GM23338 (cell line): ENCODE data around the gene CDKAL1. TPM values are rescaled to one million over a fixed set of nuclear protein-coding genes. Genes with fewer than 3 reads are reported as not detected.
A peak's percentile ranks its signal among the peaks of the same experiment; 100 is the strongest.

Source experiments
- ATAC-seq: fragments of 200-7000 bp; cut with Tn5 transposase; 3 replicates; pipeline ENCODE4 v1.9.1; 2020
- DNase-seq: peaks from one replicate; pipeline ENCODE4 v3.0.0-alpha.2; 2015; ENCODE audit warnings: low spot score
- H2AFZ ChIP-seq: fragments of 200-600 bp; sonication (generic); 2 replicates; pipeline ENCODE4 v1.8.0; 2016; ENCODE audit warnings: antibody characterized with exemption, mild to moderate bottlenecking, moderate library complexity
- H3F3A ChIP-seq: fragments of 200-600 bp; sonication (generic); replicated peaks from 2 replicates; pipeline ENCODE4 v1.8.0; 2017; ENCODE audit warnings: antibody characterized with exemption, mixed run types, low read depth
- H3K27ac ChIP-seq: fragments of 200-600 bp; sonication (generic); 2 replicates; pipeline ENCODE4 v1.6.1; 2016; ENCODE audit warnings: low read depth
- H3K27me3 ChIP-seq: fragments of 200-600 bp; sonication (generic); 2 replicates; pipeline ENCODE4 v1.8.0; 2016; ENCODE audit warnings: mild to moderate bottlenecking, mixed run types, moderate library complexity; ENCODE audit not compliant: insufficient read depth
- H3K36me3 ChIP-seq: fragments of 200-600 bp; sonication (generic); 2 replicates; pipeline ENCODE4 v1.8.0; 2016; ENCODE audit warnings: mild to moderate bottlenecking; ENCODE audit not compliant: insufficient read depth
- H3K4me1 ChIP-seq: fragments of 200-600 bp; sonication (generic); 2 replicates; pipeline ENCODE4 v1.8.0; 2016; ENCODE audit warnings: mild to moderate bottlenecking, moderate library complexity; ENCODE audit not compliant: insufficient read depth
- H3K4me2 ChIP-seq: fragments of 200-600 bp; sonication (generic); 2 replicates; pipeline ENCODE4 v1.7.1; 2017; ENCODE audit warnings: mixed run types
- H3K4me3 ChIP-seq: fragments of 200-600 bp; sonication (generic); 2 replicates; pipeline ENCODE4 v1.6.1; 2016; ENCODE audit warnings: mixed run types
- H3K79me2 ChIP-seq: fragments of 200-600 bp; sonication (generic); replicated peaks from 2 replicates; pipeline ENCODE4 v1.8.0; 2017; ENCODE audit warnings: mild to moderate bottlenecking; ENCODE audit not compliant: insufficient read depth
- H3K9me2 ChIP-seq: fragments of 200-600 bp; sonication (generic); 2 replicates; pipeline ENCODE4 v1.8.0; 2017; ENCODE audit not compliant: insufficient read depth
- H4K20me1 ChIP-seq: fragments of 200-600 bp; sonication (generic); replicated peaks from 2 replicates; pipeline ENCODE4 v1.8.0; 2017; ENCODE audit warnings: mild to moderate bottlenecking; ENCODE audit not compliant: insufficient read depth
- H3K27ac Mint-ChIP-seq: 2 replicates; pipeline ENCODE4 v1.8.0; 2020; ENCODE audit warnings: inconsistent platforms, mild to moderate bottlenecking, moderate library complexity, mixed read lengths
- H3K27me3 Mint-ChIP-seq: 3 replicates; pipeline ENCODE4 v1.8.0; 2022; ENCODE audit warnings: low read depth, mild to moderate bottlenecking, moderate library complexity, mixed read lengths, inconsistent platforms; ENCODE audit not compliant: insufficient read depth, poor library complexity
- H3K36me3 Mint-ChIP-seq: 3 replicates; pipeline ENCODE4 v1.8.0; 2021; ENCODE audit warnings: low read depth, mild to moderate bottlenecking, inconsistent platforms, moderate library complexity, mixed read lengths
- H3K4me1 Mint-ChIP-seq: 3 replicates; pipeline ENCODE4 v1.8.0; 2020; ENCODE audit warnings: mild to moderate bottlenecking, inconsistent platforms, mixed read lengths
- H3K4me3 Mint-ChIP-seq: 3 replicates; pipeline ENCODE4 v1.8.0; 2021; ENCODE audit warnings: moderate library complexity, mild to moderate bottlenecking, inconsistent platforms, mixed read lengths
- H3K9me3 Mint-ChIP-seq: 3 replicates; pipeline ENCODE4 v1.8.0; 2020; ENCODE audit warnings: moderate library complexity, mild to moderate bottlenecking, inconsistent platforms, mixed read lengths
- CREB1 ChIP-seq: fragments of 250-450 bp; sonication (Bioruptor Pico); IDR thresholded peaks from 2 replicates; pipeline ENCODE4 v1.5.0; 2020; ENCODE audit warnings: low read depth, mild to moderate bottlenecking, moderate library complexity
- ETS1 ChIP-seq: IDR thresholded peaks from 2 replicates; pipeline ENCODE4 v1.6.1; 2016; ENCODE audit warnings: antibody characterized with exemption
- EZH2 ChIP-seq: fragments of 200-600 bp; sonication (generic); IDR thresholded peaks from one replicate; pipeline ENCODE4 v1.8.0; 2017; ENCODE audit warnings: antibody characterized with exemption, mild to moderate bottlenecking, low read depth; ENCODE audit not compliant: unreplicated experiment
- EZH2phosphoT487 ChIP-seq: fragments of 200-600 bp; sonication (generic); IDR thresholded peaks from one replicate; pipeline ENCODE4 v1.8.1; 2018; ENCODE audit warnings: antibody characterized with exemption; ENCODE audit not compliant: unreplicated experiment
- NANOG ChIP-seq: IDR thresholded peaks from 2 replicates; pipeline ENCODE4 v1.6.1; 2016; ENCODE audit warnings: antibody characterized with exemption, borderline replicate concordance
- POLR2AphosphoS5 ChIP-seq: IDR thresholded peaks from 2 replicates; pipeline ENCODE4 v1.6.1; 2016; ENCODE audit warnings: antibody characterized with exemption, low read depth
- STAT1 ChIP-seq: IDR thresholded peaks from one replicate; pipeline ENCODE4 v1.6.1; 2016; ENCODE audit warnings: antibody characterized with exemption; ENCODE audit not compliant: unreplicated experiment
- ZNF114 ChIP-seq: fragments of 250-450 bp; sonication (Bioruptor Pico); IDR thresholded peaks from 2 replicates; pipeline ENCODE4 v1.5.0; 2020; ENCODE audit warnings: mild to moderate bottlenecking, moderate library complexity
- ZNF331 ChIP-seq: fragments of 250-450 bp; sonication (Bioruptor Pico); IDR thresholded peaks from 2 replicates; pipeline ENCODE4 v1.5.0; 2020; ENCODE audit warnings: low read depth, mild to moderate bottlenecking, moderate library complexity
- ZNF462 ChIP-seq: fragments of 250-450 bp; sonication (Bioruptor Pico); IDR thresholded peaks from 2 replicates; pipeline ENCODE4 v1.5.0; 2020; ENCODE audit warnings: mild to moderate bottlenecking, moderate library complexity
- polyA plus RNA-seq: library from polyadenylated mRNA; unstranded; fragments of >200 nt; fragmentation: Nextera tagmentation; extraction: Ambion mirVana; gene quantifications from 2 replicates; pipeline ENCODE4 v1.2.1, GENCODE V29; 2016
- total RNA-seq: library from RNA; depleted of rRNA; stranded (reverse); fragments of >200 nt; shearing (Covaris generic); gene quantifications from 2 replicates; pipeline ENCODE4 v1.2.3, GENCODE V29; 2014
- TF ChIP-seq, protein P1 (sequence below), 2 experiments: fragments of 200-600 bp in 1 of 2; sonication (generic) in 1 of 2; conservative IDR thresholded peaks; 2 replicates each; pipeline versions ENCODE4 v1.5.1 to v1.6.1; 2016 to 2017; ENCODE audit warnings: antibody characterized with exemption in 2 of 2, low read depth in 2 of 2, mild to moderate bottlenecking in 2 of 2, moderate library complexity in 1 of 2

CDKAL1 gene
- total and polyA plus RNA-seq, 2 experiments from 2014 or later, result 17.8 to 35.0 TPM

- no peaks in the 10 kb centered on the region for H3K27me3 Mint-ChIP-seq
- no peak overlapping the region for H3K27ac Mint-ChIP-seq
Measured at GRCh38 chr6:20907486-20908071, 373.3 kb downstream of the CDKAL1 start.

DNA sequence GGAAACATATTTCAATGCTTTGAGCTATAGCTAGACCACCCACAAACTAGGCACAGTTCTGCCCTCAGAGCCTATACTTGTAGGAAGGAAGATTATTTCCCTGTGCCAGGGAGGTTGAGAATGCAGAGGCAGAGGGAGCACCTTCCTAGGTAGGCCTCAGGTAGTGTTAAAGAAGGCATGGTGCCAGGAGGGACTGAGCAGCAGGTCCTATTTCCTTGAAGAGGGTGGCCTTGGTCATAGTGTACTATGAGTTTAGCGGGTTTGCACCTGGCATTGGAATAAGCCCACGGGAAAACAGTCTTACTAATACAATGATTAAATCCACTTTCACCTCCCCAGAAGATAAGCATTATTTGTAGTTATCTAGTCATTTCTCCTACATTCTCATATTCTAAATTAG is 375.4 kb downstream of the CDKAL1 start:
- no peak for ATAC-seq
- Mint-ChIP-seq H3K4me3 (no peak overlapping the region), H3K4me1 (peaks cover 17% of the 10 kb centered on the region), H3K36me3 (peaks cover 23% of the 10 kb centered on the region), H3K9me3 (peaks cover 10% of the 10 kb centered on the region), H3K27ac (no peak overlapping the region), H3K27me3 (no peaks in the 10 kb centered on the region)
- Histone ChIP-seq H3K36me3 (no peaks in the 10 kb centered on the region), H3K27ac (peak overlapping the region; percentile 57), H4K20me1 (no peaks in the 10 kb centered on the region), H3F3A (no peaks in the 10 kb centered on the region), H3K9me2 (peaks cover 5% of the 10 kb centered on the region; the same call in 1 of the 2 replicates), H2AFZ (no peak overlapping the region), H3K4me1 (peaks cover 13% of the 10 kb centered on the region), H3K27me3 (no peaks in the 10 kb centered on the region), H3K4me2 (no peak overlapping the region), H3K79me2 (no peaks in the 10 kb centered on the region), H3K4me3 (no peak overlapping the region)
- DNase-seq, result no peak
- TF ChIP-seq STAT1 (no peak), EZH2 (no peak), ZNF331 (no peak), NANOG (no peak), POLR2AphosphoS5 (no peak), ETS1 (no peak), ZNF462 (CRISPR knock-in tag) (no peak), ZNF114 (no peak), EZH2phosphoT487 (no peak), CREB1 (CRISPR knock-in tag) (no peak)

More at GRCh38 chr6:20907486-20908071, 373.3 kb downstream of the CDKAL1 start:
- no peak overlapping the region for H3K27ac ChIP-seq
- ATAC-seq, result peak; percentile 86
- peaks cover 13% of the 10 kb centered on the region for H3K4me1 ChIP-seq
- Mint-ChIP-seq H3K4me3 (no peak overlapping the region), H3K4me1 (peaks cover 17% of the 10 kb centered on the region), H3K9me3 (no peaks in the 10 kb centered on the region), H3K36me3 (peaks cover 8% of the 10 kb centered on the region; the same call in 2 of the 3 replicates)
- peaks cover 5% of the 10 kb centered on the region; the same call in 1 of the 2 replicates for H3K9me2 ChIP-seq
- no peak overlapping the region for H2AFZ ChIP-seq
- no peaks in the 10 kb centered on the region for H3K27me3 ChIP-seq
- no peaks in the 10 kb centered on the region for H4K20me1 ChIP-seq
- H3F3A ChIP-seq, result no peaks in the 10 kb centered on the region
- TF ChIP-seq, protein P1, sequence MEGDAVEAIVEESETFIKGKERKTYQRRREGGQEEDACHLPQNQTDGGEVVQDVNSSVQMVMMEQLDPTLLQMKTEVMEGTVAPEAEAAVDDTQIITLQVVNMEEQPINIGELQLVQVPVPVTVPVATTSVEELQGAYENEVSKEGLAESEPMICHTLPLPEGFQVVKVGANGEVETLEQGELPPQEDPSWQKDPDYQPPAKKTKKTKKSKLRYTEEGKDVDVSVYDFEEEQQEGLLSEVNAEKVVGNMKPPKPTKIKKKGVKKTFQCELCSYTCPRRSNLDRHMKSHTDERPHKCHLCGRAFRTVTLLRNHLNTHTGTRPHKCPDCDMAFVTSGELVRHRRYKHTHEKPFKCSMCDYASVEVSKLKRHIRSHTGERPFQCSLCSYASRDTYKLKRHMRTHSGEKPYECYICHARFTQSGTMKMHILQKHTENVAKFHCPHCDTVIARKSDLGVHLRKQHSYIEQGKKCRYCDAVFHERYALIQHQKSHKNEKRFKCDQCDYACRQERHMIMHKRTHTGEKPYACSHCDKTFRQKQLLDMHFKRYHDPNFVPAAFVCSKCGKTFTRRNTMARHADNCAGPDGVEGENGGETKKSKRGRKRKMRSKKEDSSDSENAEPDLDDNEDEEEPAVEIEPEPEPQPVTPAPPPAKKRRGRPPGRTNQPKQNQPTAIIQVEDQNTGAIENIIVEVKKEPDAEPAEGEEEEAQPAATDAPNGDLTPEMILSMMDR (conservative IDR thresholded peaks at IDR 0.05; ENCODE audit: low read depth in 2 of 2), result peak; percentile 31 to 74
- TF ChIP-seq EZH2phosphoT487, result no peak
- TF ChIP-seq ZNF331, result no peak
- H3K36me3 ChIP-seq, result no peaks in the 10 kb centered on the region
- no peaks in the 10 kb centered on the region for H3K79me2 ChIP-seq
- no peak overlapping the region for H3K4me3 ChIP-seq
- DNase-seq, result peak; percentile 60
- H3K4me2 ChIP-seq, result no peak overlapping the region
